AG04450 (cell line): ENCODE data around the gene WNT9B. TPM values are rescaled to one million over a fixed set of nuclear protein-coding genes. Genes with fewer than 3 reads are reported as not detected.

Source experiments
- CTCF ChIA-PET: fragments of 300-600, 350-600 bp; formaldehyde crosslinking; extraction: SDS; loops from one replicate; lab custom pipeline; 2022; ENCODE audit warnings: antibody characterized with exemption, inconsistent platforms; lab: Charles Lee
- POLR2A ChIA-PET: fragments of 350-600 bp; formaldehyde crosslinking; extraction: SDS; loops from one replicate; lab custom pipeline; 2021; ENCODE audit warnings: antibody characterized with exemption, inconsistent platforms; lab: Yijun Ruan, JAX
- DNase-seq: peaks from one replicate; pipeline ENCODE4 v3.0.0-alpha.2; 2011; ENCODE audit warnings: low read depth, low spot score
- H3K27ac ChIP-seq: one replicate; pipeline ENCODE4 v1.5.1; 2012; ENCODE audit warnings: low read depth, low read length, control low read depth
- H3K27me3 ChIP-seq: one replicate; pipeline ENCODE4 v1.6.0; 2012; ENCODE audit warnings: low read length; ENCODE audit not compliant: control insufficient read depth, insufficient read depth
- H3K4me3 ChIP-seq: 2 replicates; pipeline ENCODE4 v1.5.1; 2011; ENCODE audit warnings: mild to moderate bottlenecking, low read depth, low read length, control low read depth
- H3K9me3 ChIP-seq: 2 replicates; pipeline ENCODE4 v1.5.1; 2012; ENCODE audit warnings: low read length; ENCODE audit not compliant: control insufficient read depth, insufficient read depth
- CTCF ChIP-seq: IDR thresholded peaks from 2 replicates; pipeline ENCODE4 v1.5.1; 2011; ENCODE audit warnings: low read depth, low read length, control low read depth, inconsistent platforms
- polyA plus RNA-seq: library from polyadenylated mRNA; depleted of rRNA; stranded (reverse); fragments of >200 nt; gene quantifications from 2 replicates; pipeline ENCODE4 v1.2.3, GENCODE V29; 2011

WNT9B gene
- polyA plus RNA-seq, 1 experiment, result not detected

GRCh38 chr17:46911311-46911710 lies 59.9 kb downstream of the WNT9B start:
- CTCF ChIA-PET, result no interaction called here
- H3K27me3 ChIP-seq, result peaks cover 32% of the 10 kb centered on the region
- no peak overlapping the region for H3K27ac ChIP-seq
- DNase-seq, result no peak
- POLR2A ChIA-PET, result no interaction called here
- H3K4me3 ChIP-seq, result no peak overlapping the region
- no peaks in the 10 kb centered on the region for H3K9me3 ChIP-seq
- TF ChIP-seq CTCF, result no peak

- H3K27ac ChIP-seq, result no peak overlapping the region
- H3K27me3 ChIP-seq, result peaks cover 13% of the 10 kb centered on the region
- DNase-seq, result no peak
- ChIA-PET POLR2A (no interaction called here), CTCF (interaction anchor here (1.0 kb wide), 1 partner anchor 27 kb away, joined by 4 read pairs; no protein-coding TSS in a partner anchor)
- H3K4me3 ChIP-seq, result no peak overlapping the region
- no peak for TF ChIP-seq CTCF
- H3K9me3 ChIP-seq, result no peaks in the 10 kb centered on the region
These were observed 64.2 kb downstream of the WNT9B start for GRCh38 chr17:46915596-46915995.

GRCh38 chr17:46916211-46916610 lies 64.8 kb downstream of the WNT9B start:
- ChIA-PET CTCF (interaction anchor here (0.5 kb wide), 1 partner anchor 955 kb away, joined by 3 read pairs; no protein-coding TSS in a partner anchor), POLR2A (no interaction called here)
- no peaks in the 10 kb centered on the region for H3K9me3 ChIP-seq
- no peak overlapping the region for H3K27ac ChIP-seq
- H3K27me3 ChIP-seq, result peaks cover 11% of the 10 kb centered on the region
- TF ChIP-seq CTCF, result no peak
- H3K4me3 ChIP-seq, result no peak overlapping the region
- no peak for DNase-seq

- no peak for TF ChIP-seq CTCF
- H3K27me3 ChIP-seq, result peaks cover 11% of the 10 kb centered on the region
- POLR2A ChIA-PET, result no interaction called here
These were observed 65.2 kb downstream of the WNT9B start for GRCh38 chr17:46916623-46917022.

GRCh38 chr17:46917041-46917440 lies 65.7 kb downstream of the WNT9B start:
- Histone ChIP-seq H3K4me3 (no peak overlapping the region), H3K27me3 (peaks cover 10% of the 10 kb centered on the region), H3K27ac (no peak overlapping the region), H3K9me3 (no peaks in the 10 kb centered on the region)
- ChIA-PET CTCF (interaction anchor here (0.9 kb wide), 1 partner anchor 82 kb away, joined by 3 read pairs; no protein-coding TSS in a partner anchor), POLR2A (no interaction called here)
- no peak for DNase-seq
- TF ChIP-seq CTCF, result no peak

More at GRCh38 chr17:46916623-46917022, 65.2 kb downstream of the WNT9B start:
- H3K27ac ChIP-seq, result no peak overlapping the region
- DNase-seq, result no peak
- no peak overlapping the region for H3K4me3 ChIP-seq
- H3K9me3 ChIP-seq, result no peaks in the 10 kb centered on the region
- CTCF ChIA-PET, result no interaction called here
